WERI-Rb-1 (cell line): ENCODE results near the gene ZMYM4.

Experiments
- DNase-seq: peaks from one replicate; pipeline ENCODE4 v3.0.0-alpha.2; 2020
- H3K27ac ChIP-seq: fragments of 250-450 bp; sonication (Bioruptor Pico); 2 replicates; pipeline ENCODE4 v1.5.1; 2020; ENCODE audit warnings: mild to moderate bottlenecking, moderate library complexity
- H3K27me3 ChIP-seq: fragments of 250-450 bp; sonication (Bioruptor Pico); 2 replicates; pipeline ENCODE4 v1.5.1; 2021; ENCODE audit warnings: mild to moderate bottlenecking, low read depth, moderate library complexity; ENCODE audit not compliant: insufficient read depth, severe bottlenecking
- H3K36me3 ChIP-seq: fragments of 250-450 bp; sonication (Bioruptor Pico); 2 replicates; pipeline ENCODE4 v1.5.1; 2020; ENCODE audit warnings: mild to moderate bottlenecking, moderate library complexity
- H3K4me3 ChIP-seq: 2 replicates; pipeline ENCODE4 v1.5.1; 2011; ENCODE audit warnings: low read depth, mild to moderate bottlenecking, control low read depth, low read length
- H3K9me3 ChIP-seq: fragments of 250-450 bp; sonication (Bioruptor Pico); 2 replicates; pipeline ENCODE4 v1.5.1; 2021; ENCODE audit warnings: mild to moderate bottlenecking, moderate library complexity; ENCODE audit not compliant: severe bottlenecking
- TF ChIP-seq, protein P1 (sequence below): IDR thresholded peaks from 2 replicates; pipeline ENCODE4 v1.5.1; 2011; ENCODE audit warnings: low read depth, mild to moderate bottlenecking, control low read depth, inconsistent platforms, low read length

Gene ZMYM4

DNA sequence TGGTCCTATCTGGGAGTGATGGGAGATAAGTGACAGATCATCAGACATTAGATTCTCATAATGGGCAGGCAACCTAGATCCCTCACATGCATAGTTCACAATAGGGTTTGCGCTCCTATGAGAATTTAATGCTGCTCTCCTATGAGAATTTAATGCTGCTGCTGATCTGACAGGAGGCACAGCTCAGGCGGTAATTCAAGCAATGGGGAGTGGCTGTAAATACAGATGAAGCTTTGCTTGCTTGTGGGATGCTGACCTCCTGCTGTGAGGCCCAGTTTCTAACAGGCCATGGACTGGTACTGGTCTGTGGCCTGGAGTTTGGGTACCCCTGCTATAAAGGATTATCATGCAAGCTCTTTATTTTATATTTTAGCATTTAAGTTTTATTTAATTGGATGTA lies 72.0 kb downstream of the ZMYM4 start:
- no peak overlapping the region for H3K4me3 ChIP-seq
- no peak overlapping the region for H3K27ac ChIP-seq
- no peak for DNase-seq
- H3K9me3 ChIP-seq = no peaks in the 10 kb centered on the region
- H3K27me3 ChIP-seq = no peaks in the 10 kb centered on the region
- peaks cover 6% of the 10 kb centered on the region for H3K36me3 ChIP-seq
- TF ChIP-seq, protein P1, sequence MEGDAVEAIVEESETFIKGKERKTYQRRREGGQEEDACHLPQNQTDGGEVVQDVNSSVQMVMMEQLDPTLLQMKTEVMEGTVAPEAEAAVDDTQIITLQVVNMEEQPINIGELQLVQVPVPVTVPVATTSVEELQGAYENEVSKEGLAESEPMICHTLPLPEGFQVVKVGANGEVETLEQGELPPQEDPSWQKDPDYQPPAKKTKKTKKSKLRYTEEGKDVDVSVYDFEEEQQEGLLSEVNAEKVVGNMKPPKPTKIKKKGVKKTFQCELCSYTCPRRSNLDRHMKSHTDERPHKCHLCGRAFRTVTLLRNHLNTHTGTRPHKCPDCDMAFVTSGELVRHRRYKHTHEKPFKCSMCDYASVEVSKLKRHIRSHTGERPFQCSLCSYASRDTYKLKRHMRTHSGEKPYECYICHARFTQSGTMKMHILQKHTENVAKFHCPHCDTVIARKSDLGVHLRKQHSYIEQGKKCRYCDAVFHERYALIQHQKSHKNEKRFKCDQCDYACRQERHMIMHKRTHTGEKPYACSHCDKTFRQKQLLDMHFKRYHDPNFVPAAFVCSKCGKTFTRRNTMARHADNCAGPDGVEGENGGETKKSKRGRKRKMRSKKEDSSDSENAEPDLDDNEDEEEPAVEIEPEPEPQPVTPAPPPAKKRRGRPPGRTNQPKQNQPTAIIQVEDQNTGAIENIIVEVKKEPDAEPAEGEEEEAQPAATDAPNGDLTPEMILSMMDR = no peak

DNA sequence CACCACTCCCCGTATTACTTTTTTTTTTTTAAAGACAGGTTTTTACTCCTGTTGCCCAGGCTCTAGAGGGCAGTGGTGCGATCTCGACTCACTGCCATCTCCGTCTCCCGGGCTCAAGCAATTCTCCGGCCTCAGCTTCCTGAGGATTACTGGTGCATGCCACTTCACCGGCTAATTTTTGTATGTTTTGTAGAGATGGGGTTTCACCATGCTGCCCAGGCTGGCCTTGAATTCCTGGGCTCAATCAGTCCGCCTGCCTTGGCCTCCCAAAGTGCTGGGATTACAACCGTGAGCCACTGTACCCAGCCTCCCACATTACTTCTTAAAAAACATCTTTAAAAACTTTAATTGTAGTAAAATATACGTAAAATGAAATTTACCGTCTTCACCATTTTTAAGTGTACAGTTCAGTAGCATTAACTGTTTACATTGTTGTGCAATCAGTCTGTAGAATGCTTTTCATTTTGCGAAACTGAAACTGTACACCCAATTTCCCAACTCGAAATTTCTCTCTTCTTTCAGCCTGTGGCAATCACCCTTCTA lies 77.0 kb downstream of the ZMYM4 start:
- H3K36me3 ChIP-seq = no peaks in the 10 kb centered on the region; the same call in 1 of the 2 replicates
- H3K4me3 ChIP-seq = no peak overlapping the region
- no peak for DNase-seq
- no peaks in the 10 kb centered on the region for H3K27me3 ChIP-seq
- no peak overlapping the region for H3K27ac ChIP-seq
- no peaks in the 10 kb centered on the region for H3K9me3 ChIP-seq
- TF ChIP-seq, protein P1 = no peak

DNA sequence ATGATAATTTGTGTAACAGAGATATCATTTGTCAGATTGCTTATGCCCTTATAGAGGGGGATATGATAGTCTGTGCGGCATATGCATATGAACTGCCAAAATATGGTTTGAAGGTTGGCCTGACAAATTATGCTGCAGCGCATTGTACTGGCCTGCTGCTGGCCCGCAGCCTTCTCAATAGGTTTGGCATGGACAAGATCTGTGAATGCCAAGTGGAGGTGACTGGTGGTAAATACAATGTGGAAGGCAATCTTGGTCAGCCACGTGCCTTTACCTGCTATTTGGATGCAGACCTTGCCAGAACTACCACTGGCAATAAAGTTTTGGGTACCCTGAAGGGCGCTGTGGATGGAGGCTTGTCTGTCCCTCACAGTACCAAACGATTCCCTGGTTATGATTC lies 82.4 kb downstream of the ZMYM4 start:
- H3K9me3 ChIP-seq = no peaks in the 10 kb centered on the region
- TF ChIP-seq, protein P1 = no peak
- no peak overlapping the region for H3K4me3 ChIP-seq
- no peaks in the 10 kb centered on the region for H3K27me3 ChIP-seq
- H3K36me3 ChIP-seq = no peaks in the 10 kb centered on the region; the same call in none of the 2 replicates
- no peak overlapping the region for H3K27ac ChIP-seq
- DNase-seq = no peak

DNA sequence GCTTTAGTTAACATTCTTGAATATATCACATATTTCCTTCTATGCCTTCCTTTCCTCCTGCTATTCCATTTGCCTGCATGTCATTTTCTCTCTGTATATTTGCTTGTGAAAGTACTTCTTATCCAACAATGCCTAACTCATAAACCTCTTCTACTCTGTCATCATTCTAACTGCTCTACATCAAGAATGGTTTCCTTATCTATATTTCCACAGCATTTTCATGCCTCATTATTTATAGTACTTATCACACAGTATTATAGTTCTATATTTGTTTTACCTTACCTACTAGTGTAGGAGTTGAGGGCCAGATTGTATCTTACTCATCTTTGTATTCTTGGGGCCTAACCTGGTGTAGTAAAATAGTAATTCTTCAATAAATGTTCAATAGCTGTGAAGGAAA lies 91.5 kb downstream of the ZMYM4 start:
- TF ChIP-seq, protein P1 = no peak
- H3K9me3 ChIP-seq = no peaks in the 10 kb centered on the region
- no peaks in the 10 kb centered on the region for H3K27me3 ChIP-seq
- H3K4me3 ChIP-seq = no peak overlapping the region
- no peak overlapping the region for H3K27ac ChIP-seq
- no peak for DNase-seq
- peaks cover 17% of the 10 kb centered on the region for H3K36me3 ChIP-seq

DNA sequence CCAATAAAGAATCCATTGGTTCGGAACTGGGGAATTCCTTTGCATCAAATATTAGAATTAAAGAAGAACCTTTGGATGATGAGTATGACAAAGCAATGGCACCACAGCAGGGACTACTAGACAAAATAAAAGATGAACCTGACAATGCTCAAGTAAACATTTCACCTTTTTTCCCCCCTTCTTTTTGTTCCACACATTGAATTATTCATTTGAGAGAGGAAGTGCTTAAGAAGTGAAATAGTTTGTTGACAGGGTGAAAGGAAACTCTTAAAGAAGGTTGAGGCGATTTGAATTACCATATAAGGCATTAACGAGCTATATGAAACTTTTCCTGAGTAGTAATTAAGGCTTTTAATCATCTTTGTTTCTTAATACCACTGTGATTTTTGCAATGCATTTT lies 93.1 kb downstream of the ZMYM4 start:
- Histone ChIP-seq H3K4me3 (no peak overlapping the region), H3K9me3 (no peaks in the 10 kb centered on the region), H3K27me3 (no peaks in the 10 kb centered on the region), H3K27ac (no peak overlapping the region), H3K36me3 (peaks cover 17% of the 10 kb centered on the region)
- TF ChIP-seq, protein P1 = no peak
- DNase-seq = no peak

DNA sequence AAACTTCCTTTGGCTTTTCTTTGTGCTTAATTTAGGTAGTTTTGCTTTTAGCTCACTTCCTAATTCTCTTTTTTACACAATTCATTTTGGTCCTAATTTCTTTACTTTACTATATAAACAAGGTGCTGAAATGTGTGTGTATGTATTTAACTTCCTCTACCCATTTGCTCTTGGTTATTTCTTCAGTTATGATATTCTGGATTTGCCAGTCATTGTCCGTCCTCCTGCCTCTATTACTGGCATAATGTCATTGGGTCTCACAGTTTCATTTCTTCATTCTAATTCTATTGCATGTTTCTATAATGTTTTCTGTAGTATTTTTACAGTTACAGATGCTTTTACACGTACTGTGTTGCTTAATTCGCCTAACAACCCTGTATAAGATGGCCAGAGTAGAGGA lies 96.2 kb downstream of the ZMYM4 start:
- Histone ChIP-seq H3K27me3 (no peaks in the 10 kb centered on the region), H3K36me3 (peaks cover 8% of the 10 kb centered on the region), H3K4me3 (no peak overlapping the region), H3K27ac (no peak overlapping the region), H3K9me3 (no peaks in the 10 kb centered on the region)
- DNase-seq = no peak
- TF ChIP-seq, protein P1 = no peak
